ENCODE measurements around the gene ZNF628.

DNA sequence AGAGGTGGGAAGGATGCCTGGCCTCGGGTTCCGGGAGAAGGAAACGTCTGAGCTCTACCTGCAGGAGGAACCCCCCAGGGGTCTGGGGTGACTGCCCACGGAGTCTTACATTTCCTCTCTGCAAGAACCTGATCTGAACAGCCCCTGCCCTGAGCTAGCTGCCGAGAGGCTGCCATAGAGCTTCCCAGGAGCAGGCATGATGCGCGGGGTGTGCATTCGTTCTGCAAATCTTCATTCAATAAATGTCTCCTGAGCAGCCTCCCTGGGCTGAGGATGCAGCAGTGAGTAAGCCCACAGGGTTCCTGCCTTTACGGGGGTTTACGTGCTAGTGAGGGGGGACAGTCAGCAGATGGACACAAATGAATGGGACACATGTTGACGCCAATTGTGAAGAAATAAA, 31.8 kb upstream of the ZNF628 start:
- TF ChIP-seq, protein P1, sequence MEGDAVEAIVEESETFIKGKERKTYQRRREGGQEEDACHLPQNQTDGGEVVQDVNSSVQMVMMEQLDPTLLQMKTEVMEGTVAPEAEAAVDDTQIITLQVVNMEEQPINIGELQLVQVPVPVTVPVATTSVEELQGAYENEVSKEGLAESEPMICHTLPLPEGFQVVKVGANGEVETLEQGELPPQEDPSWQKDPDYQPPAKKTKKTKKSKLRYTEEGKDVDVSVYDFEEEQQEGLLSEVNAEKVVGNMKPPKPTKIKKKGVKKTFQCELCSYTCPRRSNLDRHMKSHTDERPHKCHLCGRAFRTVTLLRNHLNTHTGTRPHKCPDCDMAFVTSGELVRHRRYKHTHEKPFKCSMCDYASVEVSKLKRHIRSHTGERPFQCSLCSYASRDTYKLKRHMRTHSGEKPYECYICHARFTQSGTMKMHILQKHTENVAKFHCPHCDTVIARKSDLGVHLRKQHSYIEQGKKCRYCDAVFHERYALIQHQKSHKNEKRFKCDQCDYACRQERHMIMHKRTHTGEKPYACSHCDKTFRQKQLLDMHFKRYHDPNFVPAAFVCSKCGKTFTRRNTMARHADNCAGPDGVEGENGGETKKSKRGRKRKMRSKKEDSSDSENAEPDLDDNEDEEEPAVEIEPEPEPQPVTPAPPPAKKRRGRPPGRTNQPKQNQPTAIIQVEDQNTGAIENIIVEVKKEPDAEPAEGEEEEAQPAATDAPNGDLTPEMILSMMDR (IDR thresholded peaks at IDR 0.05): no peak
- TF ChIP-seq EP300 (IDR thresholded peaks at IDR 0.05) (no peak), POLR2A (IDR thresholded peaks at IDR 0.05) (no peak), POLR2AphosphoS5 (IDR thresholded peaks at IDR 0.05) (no peak)

Data from gastroesophageal sphincter (tissue), 3 donors.